Transverse colon (tissue), 4 donors: ENCODE results near the gene ANGPTL8.

Experiments used
- CTCF ChIP-seq, 5 experiments: fragments of 200-600 bp in 3 of 5; fragments of 450-650 bp in 2 of 5; sonication (generic) in 3 of 5; IDR thresholded peaks; 1 replicate in 2 of 5; 2 replicates in 3 of 5; pipeline ENCODE4 v1.5.1; 2016 to 2017; ENCODE audit warnings: antibody characterized with exemption in 5 of 5, inconsistent platforms in 3 of 5, mild to moderate bottlenecking in 2 of 5, moderate library complexity in 1 of 5
- EP300 ChIP-seq: sonication (generic); formaldehyde crosslinking; IDR thresholded peaks from one replicate; pipeline ENCODE4 v1.6.1; 2017; ENCODE audit warnings: antibody characterized with exemption, low read depth
- POLR2A ChIP-seq: fragments of 450-650 bp; IDR thresholded peaks from one replicate; pipeline ENCODE4 v1.6.1; 2016; ENCODE audit warnings: antibody characterized with exemption, mild to moderate bottlenecking, moderate library complexity
- POLR2AphosphoS5 ChIP-seq, 3 donors: sonication (generic); formaldehyde crosslinking; IDR thresholded peaks; one replicate each; pipeline ENCODE4 v1.6.1; 2016; ENCODE audit warnings: antibody characterized with exemption in 3 of 3

- TF ChIP-seq POLR2AphosphoS5 (IDR thresholded peaks at IDR 0.05) (no peak), CTCF (IDR thresholded peaks at IDR 0.05) (no peak), EP300 (no peak), POLR2A (no peak)
Measured at GRCh38 chr19:11227195-11227886, 12.1 kb upstream of the ANGPTL8 start.
